ENCODE data around the gene FAM199X.

FAM199X gene

DNA sequence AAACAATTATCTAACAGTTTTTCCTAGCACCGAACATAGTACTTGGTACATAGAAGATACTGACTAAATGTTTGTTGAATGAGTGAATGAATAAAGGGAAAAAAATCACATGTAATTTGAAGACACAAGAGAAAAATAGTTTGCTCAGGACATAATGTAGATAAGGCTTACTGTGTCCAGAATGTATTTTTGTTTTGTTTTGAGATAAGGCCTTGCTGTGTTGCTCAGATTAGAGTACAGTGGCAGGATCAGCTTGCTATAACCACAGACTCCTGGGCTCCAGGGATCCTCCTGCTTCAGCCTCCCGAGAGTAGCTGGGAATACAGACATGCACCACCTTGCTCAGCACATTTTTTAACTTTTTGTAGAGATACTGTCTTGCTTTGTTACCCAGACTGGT lies 6.5 kb downstream of the FAM199X start:
- no peak overlapping the region for H3K4me2 ChIP-seq (ENCODE audit: insufficient read depth, low read length, poor library complexity, severe bottlenecking)
- H2BK120ac ChIP-seq (ENCODE audit: low read depth, low read length), result no peak overlapping the region
- H3K27ac ChIP-seq (replicated peaks; ENCODE audit: low read length), result no peak overlapping the region
- H3K23ac ChIP-seq (ENCODE audit: low read depth, low read length, poor library complexity), result no peak overlapping the region
- no peak overlapping the region for H2AK5ac ChIP-seq (ENCODE audit: low read depth, low read length)
- H4K8ac ChIP-seq (ENCODE audit: low read depth, low read length), result no peak overlapping the region
- no peak overlapping the region for H2BK5ac ChIP-seq (ENCODE audit: low read length)
- DNase-seq (ENCODE audit: low spot score), result no peak
- no peaks in the 10 kb centered on the region for H3K27me3 ChIP-seq (ENCODE audit: control insufficient read depth in 3 of 3, insufficient read depth in 3 of 3, low read depth in 1 of 3, low read length in 3 of 3)
- H3K9me3 ChIP-seq (replicated peaks in 1 of 2; ENCODE audit: control insufficient read depth in 2 of 2, insufficient read depth in 1 of 2, low read depth in 1 of 2, low read length in 2 of 2), result no peaks in the 10 kb centered on the region
- H3K4ac ChIP-seq (ENCODE audit: low read length), result no peak overlapping the region
- H2BK12ac ChIP-seq (ENCODE audit: low read length), result no peak overlapping the region
- no peak overlapping the region for H3K14ac ChIP-seq (ENCODE audit: low read length)
- WGBS, 2 donors (ENCODE audit: extremely low coverage in 2 of 2, insufficient read length in 2 of 2, insufficient replicate concordance in 1 of 2), result no CpG with 5 or more reads among the region's 2 CpGs
- peaks cover 0 to 22% of the 10 kb centered on the region in 2 donors for H3K36me3 ChIP-seq (replicated peaks in 1 of 2; ENCODE audit: control insufficient read depth in 2 of 2, insufficient read depth in 2 of 2, low read length in 2 of 2)
- no peak overlapping the region for H2AFZ ChIP-seq (ENCODE audit: low read length)
- H2BK15ac ChIP-seq (ENCODE audit: low read length), result no peak overlapping the region
- peaks cover 2% of the 10 kb centered on the region for H3K79me1 ChIP-seq (ENCODE audit: low read depth, low read length)
- H3K9ac ChIP-seq (ENCODE audit: low read depth, low read length, poor library complexity), result no peak overlapping the region
- no peak overlapping the region for H3K18ac ChIP-seq (ENCODE audit: low read length)
- H3K4me3 ChIP-seq (ENCODE audit: low read length in 2 of 2), result no peak overlapping the region
- no peaks in the 10 kb centered on the region for H3K4me1 ChIP-seq (ENCODE audit: control insufficient read depth in 2 of 2, insufficient read depth in 1 of 2, low read depth in 1 of 2, low read length in 2 of 2)
- H4K91ac ChIP-seq (ENCODE audit: low read depth, low read length, poor library complexity), result no peak overlapping the region

- no peaks in the 10 kb centered on the region for H3K4me1 ChIP-seq (ENCODE audit: control insufficient read depth in 2 of 2, insufficient read depth in 1 of 2, low read depth in 1 of 2, low read length in 2 of 2)
- no peaks in the 10 kb centered on the region for H3K27me3 ChIP-seq (ENCODE audit: control insufficient read depth in 3 of 3, insufficient read depth in 3 of 3, low read depth in 1 of 3, low read length in 3 of 3)
- no peak overlapping the region for H3K4me3 ChIP-seq (ENCODE audit: low read length in 2 of 2)
- H2BK12ac ChIP-seq (ENCODE audit: low read length), result no peak overlapping the region
- H4K8ac ChIP-seq (ENCODE audit: low read depth, low read length), result no peak overlapping the region
- no peak overlapping the region for H3K23ac ChIP-seq (ENCODE audit: low read depth, low read length, poor library complexity)
- no peak overlapping the region for H4K91ac ChIP-seq (ENCODE audit: low read depth, low read length, poor library complexity)
- no CpG with 5 or more reads among the region's 6 CpGs for WGBS, 2 donors (ENCODE audit: extremely low coverage in 2 of 2, insufficient read length in 2 of 2, insufficient replicate concordance in 1 of 2)
- H2AK5ac ChIP-seq (ENCODE audit: low read depth, low read length), result no peak overlapping the region
- H3K9ac ChIP-seq (ENCODE audit: low read depth, low read length, poor library complexity), result no peak overlapping the region
- DNase-seq (ENCODE audit: low spot score), result no peak
- H3K79me1 ChIP-seq (ENCODE audit: low read depth, low read length), result peaks cover 2% of the 10 kb centered on the region
- H3K14ac ChIP-seq (ENCODE audit: low read length), result no peak overlapping the region
- no peak overlapping the region for H3K4me2 ChIP-seq (ENCODE audit: insufficient read depth, low read length, poor library complexity, severe bottlenecking)
- H3K9me3 ChIP-seq (replicated peaks in 1 of 2; ENCODE audit: control insufficient read depth in 2 of 2, insufficient read depth in 1 of 2, low read depth in 1 of 2, low read length in 2 of 2), result peaks cover 0 to 6% of the 10 kb centered on the region in 2 donors
- no peak overlapping the region for H2BK5ac ChIP-seq (ENCODE audit: low read length)
- no peak overlapping the region for H3K27ac ChIP-seq (replicated peaks; ENCODE audit: low read length)
- peaks cover 0 to 28% of the 10 kb centered on the region in 2 donors for H3K36me3 ChIP-seq (replicated peaks in 1 of 2; ENCODE audit: control insufficient read depth in 2 of 2, insufficient read depth in 2 of 2, low read length in 2 of 2)
- no peak overlapping the region for H2BK120ac ChIP-seq (ENCODE audit: low read depth, low read length)
- H2AFZ ChIP-seq (ENCODE audit: low read length), result no peak overlapping the region
- H3K4ac ChIP-seq (ENCODE audit: low read length), result no peak overlapping the region
- no peak overlapping the region for H3K18ac ChIP-seq (ENCODE audit: low read length)
- H2BK15ac ChIP-seq (ENCODE audit: low read length), result no peak overlapping the region
Measured at GRCh38 chrX:104173841-104174240, 7.6 kb downstream of the FAM199X start.

DNA sequence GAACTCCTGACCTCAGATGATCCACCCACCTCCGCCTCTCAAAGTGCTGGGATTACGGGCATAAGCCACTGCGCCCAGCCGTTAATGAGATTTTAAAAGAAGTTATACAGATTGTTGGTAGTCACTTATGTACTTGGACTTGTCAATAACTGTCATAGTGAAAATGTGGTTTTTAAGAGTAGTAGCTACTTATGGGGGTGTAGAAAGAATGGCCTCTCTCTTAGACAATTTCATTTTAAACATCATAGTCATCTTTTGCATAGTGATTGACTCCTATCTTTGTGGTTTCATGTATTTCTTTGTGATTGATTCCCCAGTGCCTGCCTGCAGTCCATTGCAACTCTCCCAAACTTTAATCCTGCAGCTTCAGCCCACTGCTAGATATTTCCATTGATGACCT lies 17.4 kb downstream of the FAM199X start:
- no peak overlapping the region for H3K4me2 ChIP-seq (ENCODE audit: insufficient read depth, low read length, poor library complexity, severe bottlenecking)
- no peak overlapping the region for H3K4ac ChIP-seq (ENCODE audit: low read length)
- no peak overlapping the region for H2BK120ac ChIP-seq (ENCODE audit: low read depth, low read length)
- no peak overlapping the region for H3K9ac ChIP-seq (ENCODE audit: low read depth, low read length, poor library complexity)
- no peak for DNase-seq (ENCODE audit: low spot score)
- no peak overlapping the region for H2BK12ac ChIP-seq (ENCODE audit: low read length)
- H2BK15ac ChIP-seq (ENCODE audit: low read length), result no peak overlapping the region
- no peak overlapping the region for H3K18ac ChIP-seq (ENCODE audit: low read length)
- H2AK5ac ChIP-seq (ENCODE audit: low read depth, low read length), result no peak overlapping the region
- H4K91ac ChIP-seq (ENCODE audit: low read depth, low read length, poor library complexity), result no peak overlapping the region
- no peak overlapping the region for H2BK5ac ChIP-seq (ENCODE audit: low read length)
- H3K27ac ChIP-seq (replicated peaks; ENCODE audit: low read length), result no peak overlapping the region
- H3K27me3 ChIP-seq (ENCODE audit: control insufficient read depth in 3 of 3, insufficient read depth in 3 of 3, low read depth in 1 of 3, low read length in 3 of 3), result no peaks in the 10 kb centered on the region
- H3K4me3 ChIP-seq (ENCODE audit: low read length in 2 of 2), result no peak overlapping the region
- no CpG with 5 or more reads among the region's 4 CpGs for WGBS, 2 donors (ENCODE audit: extremely low coverage in 2 of 2, insufficient read length in 2 of 2, insufficient replicate concordance in 1 of 2)
- H4K8ac ChIP-seq (ENCODE audit: low read depth, low read length), result no peak overlapping the region
- H3K14ac ChIP-seq (ENCODE audit: low read length), result no peak overlapping the region
- H3K36me3 ChIP-seq (replicated peaks in 1 of 2; ENCODE audit: control insufficient read depth in 2 of 2, insufficient read depth in 2 of 2, low read length in 2 of 2), result peaks cover 4 to 37% of the 10 kb centered on the region in 2 donors
- H3K9me3 ChIP-seq (replicated peaks in 1 of 2; ENCODE audit: control insufficient read depth in 2 of 2, insufficient read depth in 1 of 2, low read depth in 1 of 2, low read length in 2 of 2), result peaks cover 0 to 3% of the 10 kb centered on the region in 2 donors
- H3K4me1 ChIP-seq (ENCODE audit: control insufficient read depth in 2 of 2, insufficient read depth in 1 of 2, low read depth in 1 of 2, low read length in 2 of 2), result no peaks in the 10 kb centered on the region
- H3K79me1 ChIP-seq (ENCODE audit: low read depth, low read length), result no peaks in the 10 kb centered on the region
- no peak overlapping the region for H3K23ac ChIP-seq (ENCODE audit: low read depth, low read length, poor library complexity)
- H2AFZ ChIP-seq (ENCODE audit: low read length), result no peak overlapping the region

- peaks cover 4 to 62% of the 10 kb centered on the region in 2 donors for H3K36me3 ChIP-seq (replicated peaks in 1 of 2; ENCODE audit: control insufficient read depth in 2 of 2, insufficient read depth in 2 of 2, low read length in 2 of 2)
Measured at GRCh38 chrX:104187931-104188330, 21.7 kb downstream of the FAM199X start.

More at GRCh38 chrX:104187931-104188330, 21.7 kb downstream of the FAM199X start:
- H2BK12ac ChIP-seq (ENCODE audit: low read length), result no peak overlapping the region
- no peak overlapping the region for H4K91ac ChIP-seq (ENCODE audit: low read depth, low read length, poor library complexity)
- no peak overlapping the region for H4K8ac ChIP-seq (ENCODE audit: low read depth, low read length)
- no peaks in the 10 kb centered on the region for H3K27me3 ChIP-seq (ENCODE audit: control insufficient read depth in 3 of 3, insufficient read depth in 3 of 3, low read depth in 1 of 3, low read length in 3 of 3)
- no peak overlapping the region for H3K4ac ChIP-seq (ENCODE audit: low read length)
- H2BK120ac ChIP-seq (ENCODE audit: low read depth, low read length), result no peak overlapping the region
- no peak overlapping the region for H2AK5ac ChIP-seq (ENCODE audit: low read depth, low read length)
- no peaks in the 10 kb centered on the region for H3K79me1 ChIP-seq (ENCODE audit: low read depth, low read length)
- H3K14ac ChIP-seq (ENCODE audit: low read length), result no peak overlapping the region
- H3K18ac ChIP-seq (ENCODE audit: low read length), result no peak overlapping the region
- H2BK5ac ChIP-seq (ENCODE audit: low read length), result no peak overlapping the region
- H3K23ac ChIP-seq (ENCODE audit: low read depth, low read length, poor library complexity), result no peak overlapping the region
- no peak overlapping the region for H2AFZ ChIP-seq (ENCODE audit: low read length)
- H3K4me3 ChIP-seq (ENCODE audit: low read length in 2 of 2), result no peak overlapping the region
- WGBS, 2 donors (ENCODE audit: extremely low coverage in 2 of 2, insufficient read length in 2 of 2, insufficient replicate concordance in 1 of 2), result no CpG with 5 or more reads among the region's 8 CpGs
- no peak overlapping the region for H3K4me2 ChIP-seq (ENCODE audit: insufficient read depth, low read length, poor library complexity, severe bottlenecking)
- no peak overlapping the region for H2BK15ac ChIP-seq (ENCODE audit: low read length)
- no peak overlapping the region for H3K27ac ChIP-seq (replicated peaks; ENCODE audit: low read length)
- H3K4me1 ChIP-seq (ENCODE audit: control insufficient read depth in 2 of 2, insufficient read depth in 1 of 2, low read depth in 1 of 2, low read length in 2 of 2), result no peaks in the 10 kb centered on the region
- no peak overlapping the region for H3K9ac ChIP-seq (ENCODE audit: low read depth, low read length, poor library complexity)
- DNase-seq (ENCODE audit: low spot score), result no peak
- H3K9me3 ChIP-seq (replicated peaks in 1 of 2; ENCODE audit: control insufficient read depth in 2 of 2, insufficient read depth in 1 of 2, low read depth in 1 of 2, low read length in 2 of 2), result no peaks in the 10 kb centered on the region

All from neuronal stem cell (in vitro differentiated cells).